ENCODE measurements around the gene SENP8.

Gene SENP8

GRCh38 chr15:72160696-72161245, 42.6 kb downstream of the SENP8 start:
- TF ChIP-seq ZFX (IDR thresholded peaks at IDR 0.05) (no peak), CTCF (conservative IDR thresholded peaks at IDR 0.05) (no peak)
- H3K27ac ChIP-seq, result no peak overlapping the region

- H3K27ac ChIP-seq, result no peak overlapping the region
- no peak for TF ChIP-seq ZFX (IDR thresholded peaks at IDR 0.05)
- TF ChIP-seq CTCF (conservative IDR thresholded peaks at IDR 0.05), result no peak
Measured at GRCh38 chr15:72161361-72162132, 43.3 kb downstream of the SENP8 start.

GRCh38 chr15:72162569-72162968, 44.4 kb downstream of the SENP8 start:
- TF ChIP-seq CTCF (conservative IDR thresholded peaks at IDR 0.05) (no peak), ZFX (IDR thresholded peaks at IDR 0.05) (no peak)
- no peak overlapping the region for H3K27ac ChIP-seq

- H3K27ac ChIP-seq, result no peak overlapping the region
- no peak for TF ChIP-seq ZFX (IDR thresholded peaks at IDR 0.05)
- TF ChIP-seq CTCF (conservative IDR thresholded peaks at IDR 0.05), result no peak
Measured at GRCh38 chr15:72163719-72164118, 45.5 kb downstream of the SENP8 start.

- no peak overlapping the region for H3K27ac ChIP-seq
- no peak for TF ChIP-seq CTCF (conservative IDR thresholded peaks at IDR 0.05)
Measured at GRCh38 chr15:72166716-72167417, 48.7 kb downstream of the SENP8 start.

- TF ChIP-seq CTCF (conservative IDR thresholded peaks at IDR 0.05) (no peak), ZFX (IDR thresholded peaks at IDR 0.05) (no peak)
Measured at GRCh38 chr15:72167445-72167844, 49.2 kb downstream of the SENP8 start.

More at GRCh38 chr15:72167445-72167844, 49.2 kb downstream of the SENP8 start:
- H3K27ac ChIP-seq, result peak overlapping the region; percentile 50
